HG02678 (cell line): ENCODE measurements around the gene NAIP.
"Not testable (repeated sequence)": the region's sequence is repeated elsewhere in the genome, so short reads cannot be mapped to it uniquely, and the experiment has no call there.

Source experiments
- ATAC-seq: cut with Tn5 transposase; IDR thresholded peaks from one replicate; pipeline ENCODE4 v1.9.1; 2021; ENCODE audit warnings: mild to moderate bottlenecking, moderate library complexity; ENCODE audit not compliant: unreplicated experiment

Gene NAIP

GRCh38 chr5:71025289-71025953, at the start of gene NAIP:
Gene NAIP, minus strand, starts transcription at chr5:71025339. Its CDS starts 12,424 bp downstream, at chr5:71012915.
- peak; percentile 78 for ATAC-seq

GRCh38 chr5:71067262-71067928, 42.3 kb upstream of the NAIP start, which contains the start of gene GTF2H2:
Gene GTF2H2, minus strand, starts transcription at chr5:71067676. Its CDS starts 4,913 bp downstream, at chr5:71062763.
- peak; percentile 99 for ATAC-seq

- ATAC-seq = not testable (repeated sequence)
Observed at GRCh38 chr5:71061322-71061721, 36.2 kb upstream of the NAIP start.

- ATAC-seq = not testable (repeated sequence)
Observed at GRCh38 chr5:71059426-71059825, 34.3 kb upstream of the NAIP start.

- not testable (repeated sequence) for ATAC-seq
Observed at GRCh38 chr5:71044808-71045207, 19.7 kb upstream of the NAIP start.

- not testable (repeated sequence) for ATAC-seq
Observed at GRCh38 chr5:71044128-71044527, 19.0 kb upstream of the NAIP start.

GRCh38 chr5:71031046-71031776, 6.1 kb upstream of the NAIP start:
- not testable (repeated sequence) for ATAC-seq

GRCh38 chr5:71020643-71021042, 4.5 kb downstream of the NAIP start:
- not testable (repeated sequence) for ATAC-seq

- peak; percentile 37 for ATAC-seq
Observed at GRCh38 chr5:71018376-71019005, 6.6 kb downstream of the NAIP start.

- no peak for ATAC-seq
Observed at GRCh38 chr5:71014176-71014575, 11.0 kb downstream of the NAIP start.

- ATAC-seq = no peak
Observed at GRCh38 chr5:71013575-71013974, 11.6 kb downstream of the NAIP start.

- ATAC-seq = no peak
Observed at GRCh38 chr5:71011194-71011792, 13.8 kb downstream of the NAIP start.

- ATAC-seq = not testable (repeated sequence)
Observed at GRCh38 chr5:71006983-71007382, 18.2 kb downstream of the NAIP start.

GRCh38 chr5:70984882-70985281, 40.3 kb downstream of the NAIP start:
- not testable (repeated sequence) for ATAC-seq

- ATAC-seq = not testable (repeated sequence)
Observed at GRCh38 chr5:70967220-70967619, 57.9 kb downstream of the NAIP start.

- ATAC-seq = not testable (repeated sequence)
Observed at GRCh38 chr5:70964531-70964930, 60.6 kb downstream of the NAIP start.

GRCh38 chr5:70953068-70953467, 72.1 kb downstream of the NAIP start:
- not testable (repeated sequence) for ATAC-seq

GRCh38 chr5:70932560-70932959, 92.6 kb downstream of the NAIP start:
- ATAC-seq = not testable (repeated sequence)

GRCh38 chr5:70931709-70932368, 93.3 kb downstream of the NAIP start:
- not testable (repeated sequence) for ATAC-seq

- not testable (repeated sequence) for ATAC-seq
Observed at GRCh38 chr5:70925211-70925562, 100.0 kb downstream of the NAIP start.
